Common myeloid progenitor, CD34-positive (primary cell): Measurements from ENCODE around the gene TMEM52B.
"Not testable (repeated sequence)": the region's sequence is repeated elsewhere in the genome, so short reads cannot be mapped to it uniquely, and the experiment has no call there.

ENCODE experiments used
- CTCF ChIA-PET: fragments of 350-600 bp; sonication (Branson Sonifier 250); formaldehyde crosslinking; loops from one replicate; lab custom pipeline; 2021; ENCODE audit warnings: antibody characterized with exemption; lab: Charles Lee
- POLR2A ChIA-PET: fragments of 350-600 bp; sonication (Branson Sonifier 250); formaldehyde crosslinking; loops from one replicate; lab custom pipeline; 2021; ENCODE audit warnings: antibody characterized with exemption; lab: Charles Lee
- DNase-seq, 3 donors: peaks; one replicate each; pipeline versions ENCODE4 v3.0.0 to v3.0.0-alpha.2; 2013
- H3K27ac ChIP-seq, 2 experiments: 1 replicate in 1 of 2; 2 replicates in 1 of 2; pipeline ENCODE4 v1.7.0; 2013; ENCODE audit warnings: inconsistent platforms in 2 of 2, low read length in 2 of 2, mild to moderate bottlenecking in 2 of 2, low read depth in 1 of 2, moderate library complexity in 1 of 2; ENCODE audit not compliant: severe bottlenecking in 2 of 2, insufficient read depth in 1 of 2, poor library complexity in 1 of 2
- H3K27me3 ChIP-seq, 5 experiments: replicated peaks in 2 of 5; 1 replicate in 3 of 5; 2 replicates in 2 of 5; pipeline versions ENCODE4 v1.6.1 to v1.7.0; 2013; ENCODE audit warnings: low read length in 4 of 5, mild to moderate bottlenecking in 2 of 5, moderate library complexity in 2 of 5, inconsistent platforms in 1 of 5; ENCODE audit not compliant: insufficient read depth in 5 of 5, control insufficient read depth in 4 of 5
- H3K36me3 ChIP-seq, 4 experiments: 1 replicate in 2 of 4; 2 replicates in 2 of 4; pipeline versions ENCODE4 v1.6.1 to v1.7.0; 2013; ENCODE audit warnings: low read length in 3 of 4, control low read depth in 1 of 4, mild to moderate bottlenecking in 1 of 4; ENCODE audit not compliant: control insufficient read depth in 4 of 4, insufficient read depth in 4 of 4
- H3K4me1 ChIP-seq, 4 experiments: 1 replicate in 3 of 4; 2 replicates in 1 of 4; pipeline versions ENCODE4 v1.6.1 to v1.7.1; 2013; ENCODE audit warnings: low read length in 3 of 4, mild to moderate bottlenecking in 3 of 4, control low read depth in 1 of 4, inconsistent platforms in 1 of 4, moderate library complexity in 1 of 4; ENCODE audit not compliant: control insufficient read depth in 4 of 4, insufficient read depth in 4 of 4; ENCODE audit errors: control extremely low read depth in 1 of 4
- H3K4me3 ChIP-seq, 7 experiments: 1 replicate in 4 of 7; 2 replicates in 3 of 7; pipeline versions ENCODE4 v1.5.1 to v1.7.0; 2013; ENCODE audit warnings: mild to moderate bottlenecking in 7 of 7, low read length in 6 of 7, moderate library complexity in 6 of 7, inconsistent platforms in 2 of 7, low read depth in 2 of 7, control low read depth in 1 of 7; ENCODE audit not compliant: insufficient read depth in 4 of 7, control insufficient read depth in 1 of 7; ENCODE audit errors: extremely low read depth in 1 of 7
- H3K9me3 ChIP-seq, 5 experiments: 1 replicate in 4 of 5; 2 replicates in 1 of 5; pipeline versions ENCODE4 v1.6.1 to v1.7.1; 2013; ENCODE audit warnings: low read length in 4 of 5, mild to moderate bottlenecking in 2 of 5, inconsistent platforms in 1 of 5, low read depth in 1 of 5, moderate library complexity in 1 of 5; ENCODE audit not compliant: control insufficient read depth in 4 of 5, insufficient read depth in 2 of 5; ENCODE audit errors: control extremely low read depth in 1 of 5
- WGBS: methylation state at CpG from one replicate; pipeline ENCODE4 v1.1.5; 2013; ENCODE audit not compliant: insufficient coverage; 5-methylcytosine and 5-hydroxymethylcytosine counted together

Gene TMEM52B

DNA sequence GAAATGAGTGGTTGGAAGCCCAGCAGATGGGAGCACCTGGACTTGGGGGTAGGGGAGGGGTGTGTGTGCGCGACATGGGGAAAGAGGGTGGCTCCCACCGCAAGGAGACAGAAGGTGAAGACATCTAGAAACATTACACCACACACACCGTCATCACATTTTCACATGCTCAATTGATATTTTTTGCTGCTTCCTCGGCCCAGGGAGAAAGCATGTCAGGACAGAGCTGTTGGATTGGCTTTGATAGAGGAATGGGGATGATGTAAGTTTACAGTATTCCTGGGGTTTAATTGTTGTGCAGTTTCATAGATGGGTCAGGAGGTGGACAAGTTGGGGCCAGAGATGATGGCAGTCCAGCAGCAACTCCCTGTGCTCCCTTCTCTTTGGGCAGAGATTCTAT is 43.0 kb downstream of the TMEM52B start:
- no CpG with 5 or more reads among the region's 5 CpGs for WGBS
- ChIA-PET POLR2A (interaction anchor here (3.3 kb wide), 1 partner anchor 8 kb away, joined by 9 read pairs; the partner anchor contains the start of gene GABARAPL1), CTCF (interaction anchor here (1.9 kb wide), 1 partner anchor 14 kb away, joined by 6 read pairs; no protein-coding TSS in a partner anchor)
- Histone ChIP-seq H3K36me3 (peaks cover 4 to 33% (median 25%) of the 10 kb centered on the region in 4 experiments), H3K9me3 (no peaks in the 10 kb centered on the region), H3K4me1 (peaks cover 0 to 1% (median 0%) of the 10 kb centered on the region in 4 experiments), H3K4me3 (no peak overlapping the region), H3K27me3 (no peaks in the 10 kb centered on the region), H3K27ac (no peak overlapping the region)
- no peak for DNase-seq

DNA sequence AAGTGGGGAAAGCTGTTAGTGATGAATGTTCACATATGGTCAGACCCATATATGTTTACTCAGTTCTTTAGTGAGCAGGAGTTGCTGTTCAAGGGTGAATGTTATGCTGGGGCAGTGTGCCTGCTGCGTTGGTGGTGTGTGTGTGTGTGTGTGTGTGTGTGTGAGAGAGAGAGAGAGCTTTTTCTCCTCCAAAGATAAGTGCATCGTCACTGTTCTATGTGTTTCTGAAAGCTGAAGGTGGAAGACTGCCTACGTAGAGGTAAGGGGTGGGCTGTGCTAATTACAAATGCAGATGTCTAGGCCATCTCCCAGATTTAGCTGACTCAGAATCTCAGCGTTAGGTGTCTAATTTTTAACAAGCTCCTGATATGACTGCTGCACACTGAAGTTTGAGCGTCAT is 44.4 kb downstream of the TMEM52B start:
- ChIA-PET CTCF (interaction anchor here (3.1 kb wide), 1 partner anchor 9 kb away, joined by 8 read pairs; no protein-coding TSS in a partner anchor), POLR2A (interaction anchor here (0.6 to 3.3 kb wide), 2 partner anchors 10 to 192 kb away, joined by 3 to 9 read pairs; partner anchors contain the start of gene GABARAPL1)
- DNase-seq: no peak
- H3K4me1 ChIP-seq: peaks cover 0 to 6% (median 3%) of the 10 kb centered on the region in 4 experiments
- peaks cover 4 to 33% (median 25%) of the 10 kb centered on the region in 4 experiments for H3K36me3 ChIP-seq
- H3K9me3 ChIP-seq: no peaks in the 10 kb centered on the region
- no peaks in the 10 kb centered on the region for H3K27me3 ChIP-seq
- no peak overlapping the region for H3K27ac ChIP-seq
- WGBS: 97% methylated on average over 5 of the region's 5 CpGs
- H3K4me3 ChIP-seq: no peak overlapping the region

DNA sequence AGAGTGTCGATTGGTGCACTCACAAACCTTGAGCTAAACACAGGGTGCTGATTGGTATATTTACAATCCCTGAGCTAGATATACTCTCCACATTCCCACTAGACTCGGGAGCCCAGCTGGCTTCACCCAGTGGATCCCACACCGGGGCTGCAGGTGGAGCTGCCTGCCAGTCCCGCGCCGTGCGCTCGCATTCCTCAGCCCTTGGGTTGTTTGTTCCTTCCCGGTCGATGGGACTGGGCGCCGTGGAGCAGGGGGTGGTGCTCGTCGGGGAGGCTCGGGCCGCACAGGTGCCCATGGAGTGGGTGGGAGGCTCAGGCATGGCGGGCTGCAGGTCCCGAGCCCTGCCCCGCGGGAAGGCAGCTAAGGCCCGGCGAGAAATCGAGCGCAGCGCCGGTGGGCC is 46.6 kb downstream of the TMEM52B start:
- POLR2A ChIA-PET, H3K27ac ChIP-seq, H3K4me3 ChIP-seq, H3K4me1 ChIP-seq, H3K9me3 ChIP-seq, H3K27me3 ChIP-seq, DNase-seq: not testable (repeated sequence)
- WGBS: 93% methylated on average over 10 of the region's 26 CpGs
- peaks cover 0 to 28% (median 21%) of the 10 kb centered on the region in 4 experiments for H3K36me3 ChIP-seq
- CTCF ChIA-PET: interaction anchor here (3.1 kb wide), 1 partner anchor 11 kb away, joined by 8 read pairs; no protein-coding TSS in a partner anchor

DNA sequence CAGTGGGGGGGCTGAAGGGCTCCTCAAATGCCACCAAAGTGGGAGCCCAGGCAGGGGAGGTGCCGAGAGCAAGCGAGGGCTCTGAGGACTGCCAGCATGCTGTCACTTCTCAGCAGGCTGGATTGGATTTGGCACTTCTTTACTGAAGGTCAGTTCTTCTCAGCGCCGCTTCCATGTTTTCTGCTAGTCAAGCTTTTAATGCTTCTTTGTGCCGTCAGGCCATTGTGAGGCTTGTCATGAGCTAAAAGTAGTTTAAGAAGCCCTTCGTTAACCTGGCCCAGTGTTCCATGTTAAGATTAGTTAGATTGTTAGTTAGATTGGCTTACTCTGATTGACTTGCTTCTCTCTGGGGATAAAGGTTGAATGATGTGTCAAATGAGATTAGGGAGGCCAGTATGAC is 47.3 kb downstream of the TMEM52B start:
- ChIA-PET POLR2A (no interaction called here), CTCF (interaction anchor here (0.6 to 0.9 kb wide), 2 partner anchors 13 to 143 kb away, joined by 3 read pairs; no protein-coding TSS in a partner anchor)
- peaks cover 0 to 24% (median 18%) of the 10 kb centered on the region in 4 experiments for H3K36me3 ChIP-seq
- no peak overlapping the region for H3K4me3 ChIP-seq
- no peaks in the 10 kb centered on the region for H3K9me3 ChIP-seq
- no peak for DNase-seq
- no peak overlapping the region for H3K27ac ChIP-seq
- 97% methylated on average over 4 of the region's 6 CpGs for WGBS
- peaks cover 0 to 6% (median 3%) of the 10 kb centered on the region in 4 experiments for H3K4me1 ChIP-seq
- no peaks in the 10 kb centered on the region for H3K27me3 ChIP-seq

DNA sequence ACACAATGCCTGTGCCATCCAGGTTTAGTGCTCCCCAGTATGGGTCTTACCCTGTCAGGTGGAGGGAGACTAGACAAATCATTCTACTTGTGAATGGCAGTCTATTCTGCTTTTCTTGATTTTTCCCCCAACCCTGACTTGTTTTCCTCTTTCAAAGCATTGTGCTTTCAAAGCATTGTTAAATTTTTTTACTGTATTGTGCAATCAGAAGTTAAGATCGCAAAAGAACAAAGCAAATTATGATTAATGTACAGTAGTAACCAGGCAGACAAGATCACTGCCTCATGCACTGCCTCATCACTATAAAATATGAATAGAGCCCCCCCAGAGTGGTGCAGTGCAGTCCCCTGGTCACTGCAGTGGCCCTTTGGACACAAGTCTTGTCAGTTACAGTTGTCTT is 47.9 kb downstream of the TMEM52B start:
- peaks cover 0 to 19% (median 13%) of the 10 kb centered on the region in 4 experiments for H3K36me3 ChIP-seq
- DNase-seq: no peak
- no peaks in the 10 kb centered on the region for H3K27me3 ChIP-seq
- POLR2A ChIA-PET: no interaction called here
- H3K27ac ChIP-seq: no peak overlapping the region
- H3K9me3 ChIP-seq: no peaks in the 10 kb centered on the region
- no peak overlapping the region for H3K4me3 ChIP-seq
- H3K4me1 ChIP-seq: peaks cover 0 to 6% (median 3%) of the 10 kb centered on the region in 4 experiments
- WGBS: no CpG with 5 or more reads among the region's 1 CpG
- CTCF ChIA-PET: interaction anchor here (0.6 to 1.2 kb wide), 3 partner anchors 12 to 308 kb away, joined by 3 read pairs; no protein-coding TSS in a partner anchor

DNA sequence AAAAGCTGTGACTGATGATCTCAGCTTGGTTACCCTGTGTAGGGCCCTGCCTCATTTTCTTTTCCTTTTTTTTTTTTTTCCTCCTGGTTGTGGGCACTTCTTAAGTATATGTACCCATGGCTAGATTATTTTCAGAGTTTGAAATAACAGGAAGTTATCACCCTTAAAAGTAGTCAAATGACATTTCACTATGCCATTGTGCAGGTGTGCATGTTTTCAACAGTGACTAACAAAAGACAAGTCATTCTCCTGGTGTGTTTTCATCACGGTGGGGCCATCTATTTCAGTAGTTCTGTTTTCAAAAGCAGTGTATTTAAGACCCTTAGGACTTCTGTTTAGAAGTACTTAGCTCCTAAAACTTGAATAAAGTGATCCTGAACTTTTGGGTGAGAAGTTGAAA is 48.8 kb downstream of the TMEM52B start:
- CTCF ChIA-PET: interaction anchor here (1.1 to 1.2 kb wide), 2 partner anchors 9 to 11 kb away, joined by 3 read pairs; no protein-coding TSS in a partner anchor
- Histone ChIP-seq H3K4me3 (no peak overlapping the region), H3K9me3 (no peaks in the 10 kb centered on the region), H3K4me1 (peaks cover 0 to 6% (median 3%) of the 10 kb centered on the region in 4 experiments), H3K27ac (no peak overlapping the region), H3K27me3 (no peaks in the 10 kb centered on the region), H3K36me3 (peaks cover 0 to 11% (median 6%) of the 10 kb centered on the region in 4 experiments)
- DNase-seq: no peak
- POLR2A ChIA-PET: no interaction called here
- 83% methylated on average over 1 of the region's 1 CpG for WGBS

DNA sequence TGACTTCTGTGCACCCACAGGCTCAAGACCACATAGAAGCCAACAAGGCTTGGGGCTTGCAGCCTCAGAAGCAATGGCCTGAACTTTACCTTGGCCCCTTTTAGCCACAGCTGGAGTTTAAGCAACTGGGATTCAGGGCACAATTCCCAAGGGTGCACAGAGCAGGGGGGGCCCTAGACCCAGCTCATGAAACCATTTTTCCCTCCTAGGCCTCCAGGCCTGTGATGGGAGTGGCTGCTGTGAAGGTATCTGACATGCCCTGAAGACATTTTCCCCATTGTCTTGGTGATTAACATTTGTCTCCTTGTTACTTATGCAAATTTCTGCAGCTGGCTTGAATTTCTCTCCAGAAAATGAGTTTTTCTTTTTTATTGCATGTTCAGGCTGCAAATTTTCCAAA is 55.7 kb downstream of the TMEM52B start:
- no peaks in the 10 kb centered on the region for H3K27me3 ChIP-seq
- H3K4me1 ChIP-seq: peaks cover 0 to 2% (median 1%) of the 10 kb centered on the region in 4 experiments
- POLR2A ChIA-PET: no interaction called here
- H3K27ac ChIP-seq: no peak overlapping the region
- H3K36me3 ChIP-seq: no peaks in the 10 kb centered on the region
- H3K9me3 ChIP-seq: peaks cover 0 to 15% (median 10%) of the 10 kb centered on the region in 5 experiments
- no peak for DNase-seq
- no peak overlapping the region for H3K4me3 ChIP-seq
- CTCF ChIA-PET: interaction anchor here (1.1 to 2.5 kb wide), 3 partner anchors 10 to 326 kb away, joined by 4 to 15 read pairs (median 8); no protein-coding TSS in a partner anchor
